Forelimb muscle (tissue), 1 donor: ENCODE results near the gene YLPM1. TPM values are rescaled to one million over a fixed set of nuclear protein-coding genes. Genes with fewer than 3 reads are reported as not detected.

ENCODE experiments used
- DNase-seq: peaks from one replicate; pipeline ENCODE4 v3.0.0-alpha.2; 2013; ENCODE audit warnings: low read depth
- polyA plus RNA-seq: library from polyadenylated mRNA; unstranded; fragments of 120-200 nt; gene quantifications from one replicate; pipeline ENCODE4 v1.2.1, GENCODE V29; 2013; ENCODE audit not compliant: insufficient read length

The YLPM1 gene
- polyA plus RNA-seq, 1 donor, result 48.8 TPM

- no peak for DNase-seq
These were observed 105.6 kb downstream of the YLPM1 start for GRCh38 chr14:74868739-74869138.

DNA sequence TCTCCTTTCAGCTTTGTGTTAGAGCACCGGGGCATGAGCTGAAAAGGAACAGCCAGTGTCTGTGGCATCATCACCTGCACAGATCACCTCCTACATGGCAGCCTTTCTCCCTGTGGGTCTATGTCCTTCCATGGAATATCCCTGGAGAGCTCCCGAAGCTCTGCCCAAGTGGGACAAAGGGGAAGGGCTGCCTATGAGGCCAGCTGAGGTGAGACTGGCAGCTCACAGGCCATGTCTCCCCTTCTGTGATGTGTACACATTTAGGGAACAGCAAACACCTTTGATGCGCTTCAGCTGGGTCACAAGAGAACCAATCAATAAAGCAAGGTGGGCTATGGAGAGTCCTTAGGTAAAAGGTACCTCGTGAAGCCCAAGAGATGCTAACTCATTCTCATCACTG, 108.7 kb downstream of the YLPM1 start:
- DNase-seq, result no peak

DNA sequence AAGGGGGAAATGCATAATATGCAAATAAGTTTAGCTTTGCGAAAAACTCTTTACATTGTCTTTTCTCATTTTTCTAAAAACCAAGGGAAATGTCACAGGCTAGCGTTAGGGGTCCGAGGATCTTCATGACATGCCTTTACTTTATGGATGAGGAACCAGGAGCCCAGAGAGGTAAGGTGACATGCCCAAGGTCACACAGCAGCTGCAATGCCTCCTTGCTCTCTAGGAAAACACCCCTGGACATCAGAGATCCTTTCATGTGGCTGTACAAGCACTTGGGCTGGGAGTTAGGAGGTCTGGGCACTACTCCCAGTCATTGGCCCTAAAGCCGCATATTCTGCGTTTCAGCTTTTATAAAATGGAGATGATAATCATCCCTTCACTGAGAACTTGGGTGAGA, 112.1 kb downstream of the YLPM1 start:
- no peak for DNase-seq

DNA sequence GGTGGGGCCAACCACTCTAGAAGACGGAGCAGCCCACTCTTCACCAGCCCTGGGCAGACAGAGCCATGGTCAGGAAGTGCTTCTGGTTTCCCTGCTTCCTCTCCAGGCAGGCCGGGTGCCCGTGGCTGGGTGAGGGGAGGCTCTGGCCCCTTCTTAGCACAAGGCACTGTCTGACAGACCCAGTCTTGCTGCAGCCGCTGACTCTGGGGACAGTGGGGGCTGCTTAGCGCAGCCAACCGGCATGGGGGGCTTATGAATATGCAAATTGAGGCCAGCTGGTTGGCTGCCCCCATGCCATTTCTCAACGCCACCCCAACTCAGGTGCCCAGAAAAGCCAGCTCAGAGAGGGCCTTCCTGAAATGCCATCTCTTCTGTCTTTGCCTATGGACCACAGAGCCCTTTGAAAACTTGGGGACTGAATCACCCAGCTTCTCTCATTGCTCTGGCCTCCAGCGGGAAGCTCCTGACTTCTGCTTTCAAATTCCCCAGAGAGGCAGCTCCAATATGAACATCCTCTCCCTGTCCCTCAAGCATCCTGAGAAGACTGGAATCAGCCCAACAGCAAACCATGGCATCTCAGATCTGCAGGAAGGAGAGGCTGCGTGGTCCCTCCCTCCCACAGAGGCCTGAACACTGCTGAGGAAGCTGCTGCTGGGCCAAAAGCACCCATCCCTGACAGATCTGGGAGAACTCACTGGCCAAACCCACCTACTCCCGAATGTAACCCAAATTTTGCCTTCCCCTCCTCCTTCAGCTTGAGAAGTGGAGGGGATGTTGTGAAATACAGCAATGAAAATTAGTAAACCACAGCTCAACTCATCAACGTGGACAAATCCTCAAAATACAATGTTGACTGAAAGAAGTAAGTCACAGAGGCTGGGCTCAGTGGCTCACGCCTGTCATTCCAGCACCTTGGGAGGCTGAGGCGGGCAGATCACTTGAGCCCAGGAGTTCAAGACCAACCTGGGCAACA, 113.1 kb downstream of the YLPM1 start, which contains the start of gene PROX2:
Gene PROX2, minus strand, starts transcription at position 205 of the 973 bp plus-strand sequence. CDS start 12,311 bp downstream, outside the sequence.
- no peak for DNase-seq

GRCh38 chr14:74879427-74880182, 116.5 kb downstream of the YLPM1 start:
- no peak for DNase-seq

- DNase-seq, result peak; percentile 52
These were observed 118.5 kb downstream of the YLPM1 start, which contains the start of gene DLST for GRCh38 chr14:74881431-74882102. Gene DLST (plus strand): TSS chr14:74881916. CDS start chr14:74881954, 38 bp downstream.

- no peak for DNase-seq
These were observed 119.2 kb downstream of the YLPM1 start for GRCh38 chr14:74882103-74882920.

Other genes starting within 250 kb of the YLPM1 start
- 7.7 TPM for gene LTBP2, start 151.1 kb upstream of the YLPM1 start, polyA plus RNA-seq
- 17.4 TPM for gene AREL1, start 50.2 kb upstream of the YLPM1 start, polyA plus RNA-seq
- gene FCF1, start 50.2 kb upstream of the YLPM1 start, polyA plus RNA-seq, result 37.2 TPM
- gene PROX2, start 112.8 kb downstream of the YLPM1 start, polyA plus RNA-seq, result 0.85 TPM
- 70.7 TPM for gene DLST, start 118.6 kb downstream of the YLPM1 start, polyA plus RNA-seq
- 13.5 TPM for gene RPS6KL1, start 159.9 kb downstream of the YLPM1 start, polyA plus RNA-seq
- gene PGF, start 192.3 kb downstream of the YLPM1 start, polyA plus RNA-seq, result 43.2 TPM
- gene EIF2B2, start 239.6 kb downstream of the YLPM1 start, polyA plus RNA-seq, result 50.7 TPM